Rectal smooth muscle tissue (tissue), 1 donor: ENCODE results near the gene ACHE.
"Not testable (repeated sequence)": the region's sequence is repeated elsewhere in the genome, so short reads cannot be mapped to it uniquely, and the experiment has no call there.

Experiments
- H3K27ac ChIP-seq: one replicate; pipeline ENCODE4 v1.7.0; 2013; ENCODE audit warnings: low read depth, low read length, inconsistent platforms
- H3K27me3 ChIP-seq: one replicate; pipeline ENCODE4 v1.7.0; 2013; ENCODE audit warnings: low read length; ENCODE audit not compliant: control insufficient read depth, insufficient read depth
- H3K36me3 ChIP-seq: one replicate; pipeline ENCODE4 v1.7.0; 2013; ENCODE audit warnings: low read length; ENCODE audit not compliant: control insufficient read depth, insufficient read depth
- H3K4me1 ChIP-seq: one replicate; pipeline ENCODE4 v1.7.0; 2013; ENCODE audit warnings: low read length; ENCODE audit not compliant: control insufficient read depth, insufficient read depth
- H3K4me3 ChIP-seq: one replicate; pipeline ENCODE4 v1.7.0; 2013; ENCODE audit warnings: low read length
- H3K9ac ChIP-seq: one replicate; pipeline ENCODE4 v1.7.0; 2013; ENCODE audit warnings: low read length

Gene ACHE

GRCh38 chr7:100861616-100861985 lies 34.1 kb downstream of the ACHE start:
- H3K27me3 ChIP-seq: no peaks in the 10 kb centered on the region
- H3K9ac ChIP-seq: no peak overlapping the region
- peaks cover 20% of the 10 kb centered on the region for H3K36me3 ChIP-seq
- peaks cover 4% of the 10 kb centered on the region for H3K4me1 ChIP-seq
- no peak overlapping the region for H3K27ac ChIP-seq
- no peak overlapping the region for H3K4me3 ChIP-seq

GRCh38 chr7:100860702-100861615 lies 34.7 kb downstream of the ACHE start:
- H3K9ac ChIP-seq: no peak overlapping the region
- peaks cover 2% of the 10 kb centered on the region for H3K4me1 ChIP-seq
- H3K27ac ChIP-seq: no peak overlapping the region
- H3K27me3 ChIP-seq: no peaks in the 10 kb centered on the region
- peaks cover 20% of the 10 kb centered on the region for H3K36me3 ChIP-seq
- no peak overlapping the region for H3K4me3 ChIP-seq

- H3K36me3 ChIP-seq: peaks cover 23% of the 10 kb centered on the region
- H3K4me3 ChIP-seq: no peak overlapping the region
- no peaks in the 10 kb centered on the region for H3K27me3 ChIP-seq
- H3K27ac ChIP-seq: no peak overlapping the region
- H3K4me1 ChIP-seq: no peaks in the 10 kb centered on the region
- H3K9ac ChIP-seq: no peak overlapping the region
These were observed 35.8 kb downstream of the ACHE start for GRCh38 chr7:100859856-100860255.

GRCh38 chr7:100856871-100857282 lies 38.8 kb downstream of the ACHE start:
- peaks cover 5% of the 10 kb centered on the region for H3K4me1 ChIP-seq
- no peaks in the 10 kb centered on the region for H3K27me3 ChIP-seq
- H3K9ac ChIP-seq: no peak overlapping the region
- H3K4me3 ChIP-seq: no peak overlapping the region
- H3K36me3 ChIP-seq: peaks cover 18% of the 10 kb centered on the region
- H3K27ac ChIP-seq: no peak overlapping the region

GRCh38 chr7:100855515-100855914 lies 40.2 kb downstream of the ACHE start:
- Histone ChIP-seq H3K27ac (no peak overlapping the region), H3K4me1 (peaks cover 7% of the 10 kb centered on the region), H3K4me3 (no peak overlapping the region), H3K27me3 (no peaks in the 10 kb centered on the region), H3K9ac (no peak overlapping the region), H3K36me3 (peaks cover 10% of the 10 kb centered on the region)

GRCh38 chr7:100854899-100855298 lies 40.8 kb downstream of the ACHE start:
- H3K4me1 ChIP-seq, H3K27me3 ChIP-seq, H3K36me3 ChIP-seq, H3K27ac ChIP-seq, H3K4me3 ChIP-seq, H3K9ac ChIP-seq: not testable (repeated sequence)

- H3K27ac ChIP-seq: no peak overlapping the region
- H3K27me3 ChIP-seq: no peaks in the 10 kb centered on the region
- peaks cover 7% of the 10 kb centered on the region for H3K4me1 ChIP-seq
- H3K36me3 ChIP-seq: peaks cover 3% of the 10 kb centered on the region
- no peak overlapping the region for H3K4me3 ChIP-seq
- H3K9ac ChIP-seq: no peak overlapping the region
These were observed 41.4 kb downstream of the ACHE start for GRCh38 chr7:100854146-100854895.

GRCh38 chr7:100852048-100852872 lies 43.4 kb downstream of the ACHE start, which contains the start of gene SLC12A9:
SLC12A9 (plus strand) TSS chr7:100852713; CDS start chr7:100854198, 1,485 bp downstream.
- H3K4me1 ChIP-seq: peaks cover 7% of the 10 kb centered on the region

GRCh38 chr7:100847360-100847759 lies 48.3 kb downstream of the ACHE start:
- Histone ChIP-seq H3K36me3 (no peaks in the 10 kb centered on the region), H3K27ac (no peak overlapping the region), H3K4me3 (no peak overlapping the region), H3K9ac (no peak overlapping the region), H3K27me3 (no peaks in the 10 kb centered on the region), H3K4me1 (peaks cover 6% of the 10 kb centered on the region)

More at GRCh38 chr7:100852048-100852872, 43.4 kb downstream of the ACHE start, which contains the start of gene SLC12A9:
- H3K27ac ChIP-seq: peak within 1 kb of the TSS; percentile 44
- peak within 1 kb of the TSS; percentile 73 for H3K4me3 ChIP-seq
- no peaks in the 10 kb centered on the region for H3K27me3 ChIP-seq
- H3K9ac ChIP-seq: peak within 1 kb of the TSS; percentile 56
- H3K36me3 ChIP-seq: peaks cover 3% of the 10 kb centered on the region

- Histone ChIP-seq H3K36me3 (no peaks in the 10 kb centered on the region), H3K4me1 (no peaks in the 10 kb centered on the region), H3K27ac (no peak overlapping the region), H3K4me3 (no peak overlapping the region), H3K9ac (no peak overlapping the region), H3K27me3 (no peaks in the 10 kb centered on the region)
These were observed 55.1 kb downstream of the ACHE start for GRCh38 chr7:100840470-100841100.
